Fibroblast of skin of scalp (primary cell): Measurements from ENCODE around the gene BTBD9.
"Not testable (repeated sequence)": the region's sequence is repeated elsewhere in the genome, so short reads cannot be mapped to it uniquely, and the experiment has no call there.

ENCODE experiments used
- DNase-seq: peaks from one replicate; pipeline ENCODE4 v3.0.0-alpha.2; 2013

The BTBD9 gene

GRCh38 chr6:38141085-38141484 lies 498.6 kb downstream of the BTBD9 start:
- no peak for DNase-seq

DNA sequence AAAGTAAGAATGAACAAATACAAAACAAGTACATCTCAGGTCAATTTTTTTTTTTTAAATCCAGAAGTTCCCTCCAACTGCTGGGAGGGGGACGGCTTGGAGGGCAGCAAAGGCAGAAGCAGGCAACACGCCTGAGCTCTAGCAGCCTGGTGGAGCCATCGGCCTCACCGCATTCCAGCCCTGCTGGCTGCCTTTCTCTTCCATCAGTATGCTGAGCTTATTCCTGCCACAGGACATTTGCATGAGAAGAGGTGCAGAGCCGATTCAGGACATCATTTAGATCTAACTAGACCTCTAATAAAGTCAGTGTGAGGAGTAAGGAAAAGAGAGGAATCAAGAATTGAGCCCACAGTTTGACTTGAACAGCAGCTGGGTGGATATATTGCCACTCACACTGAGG lies 501.4 kb downstream of the BTBD9 start:
- no peak for DNase-seq

DNA sequence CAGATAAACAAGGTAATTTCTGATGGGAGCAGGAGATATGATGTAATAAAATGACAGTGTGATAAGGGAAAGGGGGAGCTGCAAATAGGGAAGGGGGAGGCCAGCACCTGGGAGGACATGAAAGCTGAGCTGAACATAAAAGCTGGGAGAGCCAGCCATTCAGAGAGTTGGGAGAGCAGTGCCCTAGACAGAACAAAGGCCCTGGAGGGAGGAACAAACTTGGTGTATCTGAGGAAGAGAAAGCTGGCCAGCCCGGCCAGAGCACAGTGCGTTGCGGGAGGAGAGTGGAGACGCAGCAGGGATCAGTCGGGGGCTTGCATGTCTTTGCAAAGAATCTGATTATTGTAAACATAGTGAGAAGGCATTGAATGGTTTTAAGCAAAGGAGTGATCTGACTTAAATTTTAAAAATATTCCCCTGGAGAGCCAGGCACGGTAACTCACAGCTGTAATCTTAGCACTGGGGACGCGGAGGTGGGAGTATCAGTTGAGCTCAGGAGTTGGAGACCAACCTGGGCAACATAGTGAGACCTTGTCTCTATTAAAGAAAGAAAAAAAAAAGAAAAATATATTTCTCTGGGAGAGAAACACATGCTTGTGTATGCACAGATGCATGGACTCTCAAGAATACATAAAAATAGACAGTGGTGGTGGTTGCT lies 502.0 kb downstream of the BTBD9 start:
- DNase-seq: no peak

DNA sequence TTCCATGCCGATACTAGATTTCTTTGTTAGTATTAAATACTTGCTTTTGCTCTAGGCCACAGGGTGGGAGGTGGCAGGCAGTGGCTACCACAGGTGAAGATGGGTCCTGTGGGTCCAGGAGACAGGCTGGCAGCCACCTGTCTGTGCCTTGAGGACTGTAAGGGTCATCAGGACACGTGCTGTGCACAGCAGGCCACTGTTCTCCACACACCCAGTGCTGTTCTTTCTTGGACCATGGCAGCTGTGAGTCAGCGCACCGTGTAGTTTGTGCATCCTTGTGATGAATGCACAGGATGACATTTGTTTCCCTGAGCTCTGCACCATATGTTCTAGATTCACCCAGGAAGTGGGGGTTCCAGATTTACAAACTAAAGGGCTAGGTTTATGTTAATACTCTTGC lies 503.2 kb downstream of the BTBD9 start:
- DNase-seq: no peak

DNA sequence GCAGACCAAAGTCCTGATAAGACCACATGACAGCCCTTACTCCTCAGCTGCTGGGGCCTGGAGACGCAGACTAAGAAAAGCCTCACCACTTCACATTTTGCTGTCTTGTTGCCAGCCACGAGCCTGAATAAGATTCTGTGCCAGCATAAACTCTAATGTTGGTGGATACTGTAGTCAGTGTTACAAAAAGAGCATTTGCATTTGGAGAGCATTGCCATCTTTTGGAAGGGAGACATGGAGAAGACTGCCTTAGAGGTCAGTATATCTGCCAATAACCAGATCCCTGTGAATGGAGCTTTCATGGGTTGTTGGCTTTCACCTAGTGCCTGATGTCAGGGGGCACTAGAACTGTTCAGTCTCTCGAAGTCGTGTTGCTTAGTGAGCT lies 505.0 kb downstream of the BTBD9 start:
- DNase-seq: no peak

GRCh38 chr6:38133932-38134703 lies 505.6 kb downstream of the BTBD9 start:
- DNase-seq: no peak

- peak; percentile 98 for DNase-seq
Measured at GRCh38 chr6:38131527-38131965, 508.2 kb downstream of the BTBD9 start.

DNA sequence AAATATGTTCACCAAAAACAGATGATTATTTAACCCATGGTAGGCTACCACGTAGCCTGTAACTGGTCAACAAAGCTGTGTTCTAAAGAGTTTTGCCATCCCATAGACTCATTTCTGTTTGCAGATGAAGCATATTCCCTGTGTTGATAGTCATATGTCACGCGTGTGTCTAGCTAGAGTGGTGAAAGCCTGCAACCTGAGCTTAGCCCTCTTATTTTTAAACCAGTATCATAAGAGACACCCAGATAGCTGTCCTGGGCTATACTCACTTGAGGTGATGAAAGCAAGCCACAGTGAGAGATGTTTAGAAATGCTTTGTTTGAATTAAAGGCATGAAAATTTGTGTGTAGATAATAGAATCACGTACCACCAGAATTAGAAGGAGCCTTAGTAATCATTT lies 512.4 kb downstream of the BTBD9 start:
- no peak for DNase-seq

DNA sequence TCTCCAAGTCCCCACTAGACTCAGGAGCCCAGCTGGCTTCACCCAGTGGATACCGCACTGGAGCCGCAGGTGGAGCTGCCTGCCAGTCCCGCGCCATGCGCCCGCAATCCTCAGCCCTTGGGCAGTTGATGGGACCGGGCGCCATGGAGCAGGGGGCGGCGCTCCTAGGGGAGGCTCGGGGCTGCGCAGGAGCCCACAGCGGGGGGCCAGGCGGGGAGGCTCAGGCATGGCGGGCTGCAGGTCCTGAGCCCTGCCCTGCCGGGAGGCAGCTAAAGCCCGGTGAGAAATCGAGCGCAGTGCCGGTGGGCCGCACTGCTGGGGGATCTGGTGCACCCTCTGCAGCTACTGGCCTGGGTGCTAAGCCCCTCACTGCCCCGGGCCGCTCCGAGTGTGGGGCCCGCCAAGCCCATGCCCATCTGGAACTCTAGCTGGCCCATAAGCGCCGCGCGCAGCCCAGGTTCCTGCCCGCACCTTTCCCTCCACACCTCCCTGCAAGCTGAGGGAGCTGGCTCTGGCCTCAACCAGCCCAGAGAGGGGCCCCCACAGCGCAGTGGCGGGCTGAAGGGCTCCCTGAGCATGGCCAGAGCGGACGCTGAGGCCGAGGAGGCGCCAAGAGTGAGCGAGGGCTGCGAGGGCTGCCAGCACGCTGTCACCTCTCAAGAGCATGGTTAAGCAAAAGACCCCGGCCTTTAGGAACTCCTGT lies 515.4 kb downstream of the BTBD9 start:
- not testable (repeated sequence) for DNase-seq

DNA sequence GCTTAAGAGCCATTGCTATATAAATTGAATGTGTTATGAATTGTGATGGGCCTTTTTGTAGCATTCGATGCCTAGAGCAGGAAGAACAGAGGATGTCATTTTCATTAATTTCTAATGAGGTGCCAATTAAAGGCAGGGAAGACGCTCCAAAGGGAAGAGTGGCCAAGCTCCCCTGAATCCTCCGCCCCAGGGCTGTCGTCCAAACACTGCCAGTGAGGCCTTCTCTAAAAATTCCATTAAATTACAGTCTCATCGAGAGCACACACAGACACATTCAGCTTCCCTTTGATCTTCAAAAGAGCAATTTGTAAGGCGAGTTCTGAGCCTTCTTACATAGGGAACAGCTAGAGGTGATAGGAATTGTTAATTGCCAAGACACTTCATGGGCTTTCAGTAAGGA lies 520.2 kb downstream of the BTBD9 start:
- no peak for DNase-seq

GRCh38 chr6:38118791-38119365 lies 520.9 kb downstream of the BTBD9 start:
- no peak for DNase-seq
